NCI-H1436 (cell line): ENCODE results near the gene SCAMP2.
"Not testable (repeated sequence)": the region's sequence is repeated elsewhere in the genome, so short reads cannot be mapped to it uniquely, and the experiment has no call there.

Experiments
- DNase-seq: peaks from one replicate; lab custom pipeline; 2025; lab: John Stamatoyannopoulos, UW

SCAMP2 gene

GRCh38 chr15:74873036-74873755 lies at the start of gene SCAMP2:
Gene SCAMP2, minus strand, starts transcription at chr15:74873365. Its CDS starts 110 bp downstream, at chr15:74873255.
- peak; percentile 94 for DNase-seq

- DNase-seq, result no peak
Measured at GRCh38 chr15:74920456-74920855, 47.3 kb upstream of the SCAMP2 start.

GRCh38 chr15:74917676-74918075 lies 44.5 kb upstream of the SCAMP2 start:
- no peak for DNase-seq

- DNase-seq, result not testable (repeated sequence)
Measured at GRCh38 chr15:74913799-74914198, 40.6 kb upstream of the SCAMP2 start.

- no peak for DNase-seq
Measured at GRCh38 chr15:74913041-74913440, 39.9 kb upstream of the SCAMP2 start.

GRCh38 chr15:74908635-74909034 lies 35.5 kb upstream of the SCAMP2 start:
- no peak for DNase-seq

GRCh38 chr15:74907163-74907870 lies 34.2 kb upstream of the SCAMP2 start:
- no peak for DNase-seq

GRCh38 chr15:74906450-74907162 lies 33.4 kb upstream of the SCAMP2 start, which contains the start of gene FAM219B:
Gene FAM219B, minus strand, starts transcription at chr15:74906851. Its CDS starts 51 bp downstream, at chr15:74906800.
- DNase-seq, result peak; percentile 60

GRCh38 chr15:74906067-74906449 lies 32.9 kb upstream of the SCAMP2 start:
- DNase-seq, result no peak

GRCh38 chr15:74904190-74904805 lies 31.1 kb upstream of the SCAMP2 start:
- DNase-seq, result no peak

- no peak for DNase-seq
Measured at GRCh38 chr15:74903676-74904075, 30.5 kb upstream of the SCAMP2 start.

- no peak for DNase-seq
Measured at GRCh38 chr15:74902295-74903075, 29.3 kb upstream of the SCAMP2 start.

GRCh38 chr15:74901612-74902063 lies 28.5 kb upstream of the SCAMP2 start:
- DNase-seq, result peak; percentile 18

GRCh38 chr15:74897300-74897701 lies 24.1 kb upstream of the SCAMP2 start:
- no peak for DNase-seq

- no peak for DNase-seq
Measured at GRCh38 chr15:74896316-74896715, 23.2 kb upstream of the SCAMP2 start.

GRCh38 chr15:74895830-74896229 lies 22.7 kb upstream of the SCAMP2 start:
- DNase-seq, result no peak

GRCh38 chr15:74894383-74894782 lies 21.2 kb upstream of the SCAMP2 start:
- DNase-seq, result not testable (repeated sequence)

- DNase-seq, result no peak
Measured at GRCh38 chr15:74893627-74894026, 20.5 kb upstream of the SCAMP2 start.

- no peak for DNase-seq
Measured at GRCh38 chr15:74892931-74893330, 19.8 kb upstream of the SCAMP2 start.

GRCh38 chr15:74892313-74892712 lies 19.1 kb upstream of the SCAMP2 start:
- DNase-seq, result no peak

- DNase-seq, result no peak
Measured at GRCh38 chr15:74891469-74891868, 18.3 kb upstream of the SCAMP2 start.

GRCh38 chr15:74890665-74890960 lies 17.4 kb upstream of the SCAMP2 start:
- DNase-seq, result no peak
